Thoracic aorta (tissue), 2 donors: ENCODE measurements around the gene HNRNPF. TPM values are rescaled to one million over a fixed set of nuclear protein-coding genes. Genes with fewer than 3 reads are reported as not detected.

Experiments used
- ATAC-seq: fragments of 150-250 bp; one replicate; pipeline ENCODE4 v1.8.0; 2017; ENCODE audit warnings: low read depth; ENCODE audit not compliant: insufficient number of reproducible peaks, low FRiP score
- DNase-seq: peaks from one replicate; pipeline ENCODE4 v3.0.0-alpha.2; 2020; ENCODE audit warnings: low spot score
- H3K27ac ChIP-seq, 2 donors: fragments of 200-600 bp; sonication (generic); 1 replicate in 1 of 2; 2 replicates in 1 of 2; pipeline ENCODE4 v1.5.1; 2016; ENCODE audit warnings: mild to moderate bottlenecking in 2 of 2, moderate library complexity in 2 of 2
- H3K27me3 ChIP-seq: fragments of 200-600 bp; sonication (generic); replicated peaks from 2 replicates; pipeline ENCODE4 v1.6.0; 2016; ENCODE audit warnings: mild to moderate bottlenecking; ENCODE audit not compliant: insufficient read depth
- H3K36me3 ChIP-seq: fragments of 200-600 bp; sonication (generic); one replicate; pipeline ENCODE4 v1.5.1; 2016
- H3K4me1 ChIP-seq, 2 donors: fragments of 200-600 bp; sonication (generic); 1 replicate in 1 of 2; 2 replicates in 1 of 2; pipeline versions ENCODE4 v1.5.1 to v1.6.0; 2016; ENCODE audit warnings: low read depth in 2 of 2, mild to moderate bottlenecking in 1 of 2; ENCODE audit not compliant: control insufficient read depth in 1 of 2
- H3K4me3 ChIP-seq: fragments of 200-600 bp; sonication (generic); 2 replicates; pipeline ENCODE4 v1.5.1; 2016; ENCODE audit warnings: mild to moderate bottlenecking
- H3K9me3 ChIP-seq: fragments of 200-600 bp; sonication (generic); 2 replicates; pipeline ENCODE4 v1.5.1; 2016
- total RNA-seq, 2 donors: library from RNA; depleted of rRNA; stranded (reverse); fragments of >200 nt; gene quantifications; one replicate each; pipeline versions ENCODE4 v1.1.0 to v1.2.3, GENCODE V29; 2016
- TF ChIP-seq, protein P1 (sequence below): fragments of 200-600 bp; sonication (generic); IDR thresholded peaks from one replicate; pipeline ENCODE4 v1.5.1; 2019; ENCODE audit warnings: antibody characterized with exemption

The HNRNPF gene
- total RNA-seq, 2 donors from 2014 or later = 86.6 to 137 TPM

DNA sequence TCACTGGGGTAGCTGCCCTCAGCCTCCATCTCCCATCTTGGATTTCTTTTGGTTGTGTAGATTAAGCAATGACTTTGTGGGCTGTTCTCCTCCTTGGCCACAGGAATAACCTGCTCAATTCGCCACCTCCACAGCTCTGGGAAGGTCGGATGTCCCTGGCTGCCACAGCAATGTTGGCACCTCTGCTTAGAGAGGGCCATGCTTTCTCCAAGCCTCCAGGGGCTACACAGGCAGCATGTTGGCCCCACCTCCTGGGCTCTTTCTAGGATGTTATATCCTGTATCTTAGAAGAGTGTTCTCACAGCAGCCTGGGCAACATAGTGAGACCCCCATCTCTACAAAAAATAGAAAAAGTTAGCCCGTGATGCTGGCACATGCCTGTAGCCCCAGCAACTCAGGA is 72.9 kb downstream of the HNRNPF start:
- Histone ChIP-seq H3K9me3 (no peaks in the 10 kb centered on the region), H3K36me3 (no peaks in the 10 kb centered on the region), H3K4me1 (no peaks in the 10 kb centered on the region), H3K27ac (no peak overlapping the region), H3K27me3 (no peaks in the 10 kb centered on the region), H3K4me3 (no peak overlapping the region)
- TF ChIP-seq, protein P1, sequence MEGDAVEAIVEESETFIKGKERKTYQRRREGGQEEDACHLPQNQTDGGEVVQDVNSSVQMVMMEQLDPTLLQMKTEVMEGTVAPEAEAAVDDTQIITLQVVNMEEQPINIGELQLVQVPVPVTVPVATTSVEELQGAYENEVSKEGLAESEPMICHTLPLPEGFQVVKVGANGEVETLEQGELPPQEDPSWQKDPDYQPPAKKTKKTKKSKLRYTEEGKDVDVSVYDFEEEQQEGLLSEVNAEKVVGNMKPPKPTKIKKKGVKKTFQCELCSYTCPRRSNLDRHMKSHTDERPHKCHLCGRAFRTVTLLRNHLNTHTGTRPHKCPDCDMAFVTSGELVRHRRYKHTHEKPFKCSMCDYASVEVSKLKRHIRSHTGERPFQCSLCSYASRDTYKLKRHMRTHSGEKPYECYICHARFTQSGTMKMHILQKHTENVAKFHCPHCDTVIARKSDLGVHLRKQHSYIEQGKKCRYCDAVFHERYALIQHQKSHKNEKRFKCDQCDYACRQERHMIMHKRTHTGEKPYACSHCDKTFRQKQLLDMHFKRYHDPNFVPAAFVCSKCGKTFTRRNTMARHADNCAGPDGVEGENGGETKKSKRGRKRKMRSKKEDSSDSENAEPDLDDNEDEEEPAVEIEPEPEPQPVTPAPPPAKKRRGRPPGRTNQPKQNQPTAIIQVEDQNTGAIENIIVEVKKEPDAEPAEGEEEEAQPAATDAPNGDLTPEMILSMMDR = no peak
- no peak for ATAC-seq
- no peak for DNase-seq

Other genes with a start within 250 kb of the HNRNPF start
- gene RASGEF1A, start 142.1 kb downstream of the HNRNPF start, total RNA-seq = not detected
- gene FXYD4, start 37.5 kb downstream of the HNRNPF start, total RNA-seq = not detected
- gene ZNF487, start 27.9 kb upstream of the HNRNPF start, total RNA-seq = 10 to 100 TPM in 1 of 2 donors, 1 to 10 TPM in 1; 8.6 to 19.6 TPM
- gene ZNF239, start 165.4 kb upstream of the HNRNPF start, total RNA-seq = 1 to 10 TPM; 2.8 to 6.5 TPM
- gene ZNF485, start 197.3 kb upstream of the HNRNPF start, total RNA-seq = 1 to 10 TPM in 1 of 2 donors, not detected in 1; 3.5 TPM
- gene ZNF32, start 239.7 kb upstream of the HNRNPF start, total RNA-seq = 10 to 100 TPM; 19.6 to 22.9 TPM